GM12878 (cell line): ENCODE data around the gene ARMC3.

Experiments
- ATF7 ChIP-seq: fragments of 450-650 bp; IDR thresholded peaks from 2 replicates; pipeline ENCODE4 v1.6.1; 2016; ENCODE audit warnings: low read depth, mild to moderate bottlenecking
- CEBPB ChIP-seq, 2 experiments: fragments of 150-350 bp in 1 of 2; IDR thresholded peaks; 2 replicates each; pipeline ENCODE4 v1.6.1; 2012 to 2014; ENCODE audit warnings: low read depth in 2 of 2, low read length in 2 of 2, borderline replicate concordance in 1 of 2, inconsistent platforms in 1 of 2
- CREB1 ChIP-seq: IDR thresholded peaks from 2 replicates; pipeline ENCODE4 v1.6.1; 2012; ENCODE audit warnings: low read depth, mild to moderate bottlenecking, inconsistent platforms
- CTCF ChIP-seq, 3 experiments: IDR thresholded peaks in 2 of 3; conservative IDR thresholded peaks in 1 of 3; 2 replicates each; pipeline ENCODE4 v1.5.1; 2011; ENCODE audit warnings: low read depth in 3 of 3, low read length in 3 of 3, mild to moderate bottlenecking in 3 of 3, control low read depth in 2 of 3, moderate library complexity in 2 of 3, inconsistent platforms in 1 of 3, mixed read lengths in 1 of 3; ENCODE audit not compliant: control insufficient read depth in 2 of 3, insufficient read depth in 1 of 3; ENCODE audit errors: extremely low read depth in 1 of 3
- HCFC1 ChIP-seq: fragments of 150-350 bp; IDR thresholded peaks from 2 replicates; pipeline ENCODE4 v1.6.1; 2014; ENCODE audit warnings: low read length
- POLR2AphosphoS5 ChIP-seq: IDR thresholded peaks from 2 replicates; pipeline ENCODE4 v1.6.1; 2011; ENCODE audit warnings: mild to moderate bottlenecking, low read length, inconsistent platforms
- RFX5 ChIP-seq: IDR thresholded peaks from 2 replicates; pipeline ENCODE4 v1.6.1; 2011; ENCODE audit warnings: low read depth, low read length, improper control_type of control experiment

- no peak for TF ChIP-seq POLR2AphosphoS5
- TF ChIP-seq CTCF (IDR thresholded peaks at IDR 0.05 in 2 of 3, conservative IDR thresholded peaks at IDR 0.05 in 1 of 3; ENCODE audit: control insufficient read depth in 2 of 3, extremely low read depth in 1 of 3, insufficient read depth in 1 of 3, low read depth in 3 of 3, low read length in 3 of 3): no peak
- TF ChIP-seq HCFC1: no peak
- no peak for TF ChIP-seq CREB1
- no peak for TF ChIP-seq ATF7
- TF ChIP-seq CEBPB (IDR thresholded peaks at IDR 0.05; ENCODE audit: borderline replicate concordance in 1 of 2, low read depth in 2 of 2, low read length in 2 of 2): no peak
- TF ChIP-seq RFX5: no peak
Observed at GRCh38 chr10:23013581-23014335, 85.9 kb downstream of the ARMC3 start.
